Endothelial cell of umbilical vein (primary cell): ENCODE results near the gene SHFL.

Source experiments
- JUN ChIP-seq: IDR thresholded peaks from 2 replicates; pipeline ENCODE4 v1.6.1; 2011; ENCODE audit warnings: borderline replicate concordance, low read depth; ENCODE audit not compliant: insufficient read length, insufficient read depth
- MAX ChIP-seq: IDR thresholded peaks from 2 replicates; pipeline ENCODE4 v1.6.1; 2011; ENCODE audit not compliant: insufficient read depth, insufficient read length

GRCh38 chr19:10087296-10088061, 1.4 kb downstream of the SHFL start:
- no peak for TF ChIP-seq MAX
- TF ChIP-seq JUN, result no peak
